ENCODE measurements around the gene TENM3.

Gene TENM3

GRCh38 chr4:182600856-182601255 lies 357.7 kb downstream of the TENM3 start:
- no peak for DNase-seq (ENCODE audit: extremely low read depth, low read depth)
- no peak for TF ChIP-seq CTCF (IDR thresholded peaks at IDR 0.05; ENCODE audit: low read depth, low read length)

DNA sequence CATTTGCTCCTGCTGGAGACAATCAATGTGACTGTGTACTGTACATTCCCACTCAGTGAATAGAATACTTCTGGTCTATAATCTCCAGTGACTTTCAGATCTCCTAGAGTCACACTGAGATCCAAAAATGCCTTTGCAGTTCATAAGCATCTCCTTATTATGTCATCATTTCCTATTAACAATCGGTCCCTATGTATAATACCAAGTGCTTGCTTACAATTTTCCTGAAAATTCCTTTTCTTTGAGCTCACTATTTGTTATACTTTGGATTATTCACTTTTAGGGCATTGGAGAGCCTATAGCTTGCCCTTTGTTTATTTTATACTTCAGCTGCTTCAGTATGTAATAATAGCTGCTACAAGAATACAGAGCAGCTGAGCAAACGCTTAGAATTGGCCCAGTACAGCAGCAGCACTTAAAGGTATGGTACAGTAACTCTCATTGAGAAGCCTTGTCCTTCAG lies 361.0 kb downstream of the TENM3 start:
- TF ChIP-seq CTCF (IDR thresholded peaks at IDR 0.05; ENCODE audit: low read depth, low read length) = no peak
- no peak for DNase-seq (ENCODE audit: extremely low read depth, low read depth)

- no peak for TF ChIP-seq CTCF (IDR thresholded peaks at IDR 0.05; ENCODE audit: low read depth, low read length)
- no peak for DNase-seq (ENCODE audit: extremely low read depth, low read depth)
These were observed 361.8 kb downstream of the TENM3 start for GRCh38 chr4:182604953-182605352.

DNA sequence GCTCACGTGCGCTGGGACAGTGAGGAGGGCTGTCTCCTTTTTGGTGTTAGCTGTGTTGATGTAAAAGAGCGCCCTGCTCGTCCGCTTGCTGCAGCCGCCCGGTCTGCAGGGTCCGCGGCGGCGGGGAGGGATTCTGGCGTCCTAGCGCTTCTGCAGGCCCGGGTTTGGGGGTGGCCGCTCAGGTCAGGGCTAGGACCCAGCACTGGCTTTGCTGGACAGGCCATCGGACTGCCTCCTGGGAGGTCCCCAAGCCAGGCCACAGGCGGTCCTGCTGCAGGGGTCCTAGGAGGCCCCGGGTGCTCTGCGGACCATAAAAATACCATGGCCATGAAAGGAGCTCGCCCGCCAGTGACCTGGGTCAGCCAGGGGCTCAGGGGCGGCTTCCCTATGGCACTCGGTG lies 365.3 kb downstream of the TENM3 start:
- no peak for TF ChIP-seq CTCF (IDR thresholded peaks at IDR 0.05; ENCODE audit: low read depth, low read length)
- DNase-seq (ENCODE audit: extremely low read depth, low read depth) = no peak

DNA sequence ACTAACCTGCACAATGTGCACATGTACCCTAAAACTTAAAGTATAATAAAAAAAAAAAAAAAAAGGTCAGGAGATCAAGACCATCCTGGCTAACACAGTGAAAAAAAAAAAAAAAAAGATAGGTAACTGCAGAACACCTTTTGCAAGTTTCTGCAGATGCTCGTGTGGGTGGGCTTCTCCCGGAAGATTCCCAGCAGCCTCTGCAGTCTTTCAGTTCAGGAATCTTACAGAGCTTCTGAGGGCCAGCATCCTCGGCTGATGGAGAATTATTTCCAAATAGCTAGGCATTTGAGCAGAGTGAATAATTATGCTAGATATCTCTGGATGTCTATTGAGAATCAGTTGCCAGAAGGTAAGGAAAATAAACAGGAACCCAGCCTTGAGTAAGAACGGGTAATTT lies 373.3 kb downstream of the TENM3 start:
- TF ChIP-seq CTCF (IDR thresholded peaks at IDR 0.05; ENCODE audit: low read depth, low read length) = no peak
- no peak for DNase-seq (ENCODE audit: extremely low read depth, low read depth)

DNA sequence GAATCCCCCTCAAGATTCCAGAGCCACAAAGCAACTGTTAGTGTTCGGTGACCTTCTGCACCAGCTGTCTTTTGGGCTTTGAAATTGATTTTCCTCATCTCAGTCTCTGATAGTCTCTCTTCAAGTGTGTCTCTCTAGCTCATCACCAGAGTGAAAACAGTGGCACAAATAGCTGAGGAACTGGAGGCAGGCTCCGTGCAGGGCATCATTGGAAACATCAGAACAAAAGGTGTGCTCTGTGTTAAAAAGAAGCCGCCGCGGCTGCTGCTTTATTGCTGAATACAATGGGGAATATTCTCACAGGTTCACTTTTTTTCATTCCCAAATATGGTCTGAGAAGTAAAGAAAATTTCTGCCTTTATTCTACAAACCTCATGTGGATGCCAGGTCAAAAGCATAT lies 376.5 kb downstream of the TENM3 start:
- TF ChIP-seq CTCF (IDR thresholded peaks at IDR 0.05; ENCODE audit: low read depth, low read length) = no peak
- no peak for DNase-seq (ENCODE audit: extremely low read depth, low read depth)

GRCh38 chr4:182620111-182620980 lies 377.1 kb downstream of the TENM3 start:
- no peak for TF ChIP-seq CTCF (IDR thresholded peaks at IDR 0.05; ENCODE audit: low read depth, low read length)

More at GRCh38 chr4:182620111-182620980, 377.1 kb downstream of the TENM3 start:
- no peak for DNase-seq (ENCODE audit: extremely low read depth, low read depth)
